Uterus (tissue), 4 donors: Measurements from ENCODE around the gene CSGALNACT2. TPM values are rescaled to one million over a fixed set of nuclear protein-coding genes. Genes with fewer than 3 reads are reported as not detected.

Experiments
- DNase-seq, 2 donors: peaks; one replicate each; pipeline ENCODE4 v3.0.0-alpha.2; 2019 to 2020
- H3K27ac ChIP-seq, 2 donors: fragments of 200-600 bp; sonication (generic); 1 replicate in 1 of 2; 2 replicates in 1 of 2; pipeline ENCODE4 v1.5.1; 2016 to 2018
- H3K27me3 ChIP-seq, 2 donors: fragments of 200-600 bp; sonication (generic); one replicate each; pipeline ENCODE4 v1.5.1; 2018 to 2019; ENCODE audit warnings: control low read depth in 1 of 2
- H3K36me3 ChIP-seq, 2 donors: fragments of 200-600 bp; sonication (generic); one replicate each; pipeline ENCODE4 v1.5.1; 2019; ENCODE audit warnings: control low read depth in 1 of 2
- H3K4me1 ChIP-seq, 2 donors: fragments of 200-600 bp; sonication (generic); one replicate each; pipeline ENCODE4 v1.5.1; 2018 to 2019; ENCODE audit warnings: control low read depth in 1 of 2
- H3K4me3 ChIP-seq, 2 donors: fragments of 200-600 bp; sonication (generic); 1 replicate in 1 of 2; 2 replicates in 1 of 2; pipeline ENCODE4 v1.5.1; 2018 to 2019; ENCODE audit warnings: mild to moderate bottlenecking in 1 of 2
- H3K9me3 ChIP-seq, 2 donors: fragments of 200-600 bp; sonication (generic); one replicate each; pipeline ENCODE4 v1.5.1; 2019; ENCODE audit warnings: control low read depth in 1 of 2
- POLR2A ChIP-seq, 2 donors: fragments of 450-650 bp; IDR thresholded peaks; one replicate each; pipeline ENCODE4 v1.6.1; 2016; ENCODE audit warnings: antibody characterized with exemption in 2 of 2, mild to moderate bottlenecking in 1 of 2, moderate library complexity in 1 of 2
- intact Hi-C: fragments of 100-400 bp; cut with DNase I; formaldehyde crosslinking; loops from one replicate; pipeline ENCODE4 v1.15.1; 2023; ENCODE audit warnings: low total_unique reads
- total RNA-seq, 4 donors: library from RNA; depleted of rRNA in 3 of 4; stranded (reverse); fragments of >200 nt in 3 of 4; gene quantifications; one replicate each; pipeline versions ENCODE4 v1.1.0 to v1.2.4, GENCODE V29; 2014 to 2023
- TF ChIP-seq, protein P1 (sequence below), 4 experiments: fragments of 200-600 bp in 2 of 4; fragments of 450-650 bp in 2 of 4; sonication (generic) in 2 of 4; IDR thresholded peaks; one replicate each; pipeline ENCODE4 v1.5.1; 2016 to 2019; ENCODE audit warnings: antibody characterized with exemption in 4 of 4, mild to moderate bottlenecking in 2 of 4, moderate library complexity in 1 of 4
- donor health status: DM: yes; HTN: yes; CAD: no.

Gene CSGALNACT2
- total RNA-seq, 4 donors from 2014 or later = 18.4 to 43.7 (median 25.1) TPM

DNA sequence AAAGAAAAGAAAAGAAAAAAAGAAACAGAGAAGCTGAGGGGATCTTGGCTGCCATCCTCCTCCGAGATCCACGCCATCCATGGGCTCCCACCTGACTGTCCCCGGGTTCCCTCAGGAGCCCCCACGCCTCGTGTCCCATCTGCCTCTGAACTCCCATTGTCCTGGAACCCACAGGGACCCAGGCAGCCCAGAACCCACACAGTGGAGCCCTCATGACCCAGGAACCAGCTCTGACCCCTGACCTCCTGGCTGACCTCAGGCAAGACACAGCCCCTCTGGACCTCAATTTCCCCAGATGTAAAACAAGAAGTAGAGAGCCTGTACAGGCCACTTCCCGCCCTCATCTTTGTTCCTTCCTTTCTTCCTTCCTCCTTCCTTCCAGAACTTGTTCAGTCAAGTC is 88.2 kb downstream of the CSGALNACT2 start:
- H3K9me3 ChIP-seq = no peaks in the 10 kb centered on the region
- no peak overlapping the region for H3K4me3 ChIP-seq
- peak; percentile 3 for DNase-seq
- H3K4me1 ChIP-seq = peaks cover 0 to 4% of the 10 kb centered on the region in 2 donors
- intact Hi-C loops = no loop called here
- TF ChIP-seq, protein P1, sequence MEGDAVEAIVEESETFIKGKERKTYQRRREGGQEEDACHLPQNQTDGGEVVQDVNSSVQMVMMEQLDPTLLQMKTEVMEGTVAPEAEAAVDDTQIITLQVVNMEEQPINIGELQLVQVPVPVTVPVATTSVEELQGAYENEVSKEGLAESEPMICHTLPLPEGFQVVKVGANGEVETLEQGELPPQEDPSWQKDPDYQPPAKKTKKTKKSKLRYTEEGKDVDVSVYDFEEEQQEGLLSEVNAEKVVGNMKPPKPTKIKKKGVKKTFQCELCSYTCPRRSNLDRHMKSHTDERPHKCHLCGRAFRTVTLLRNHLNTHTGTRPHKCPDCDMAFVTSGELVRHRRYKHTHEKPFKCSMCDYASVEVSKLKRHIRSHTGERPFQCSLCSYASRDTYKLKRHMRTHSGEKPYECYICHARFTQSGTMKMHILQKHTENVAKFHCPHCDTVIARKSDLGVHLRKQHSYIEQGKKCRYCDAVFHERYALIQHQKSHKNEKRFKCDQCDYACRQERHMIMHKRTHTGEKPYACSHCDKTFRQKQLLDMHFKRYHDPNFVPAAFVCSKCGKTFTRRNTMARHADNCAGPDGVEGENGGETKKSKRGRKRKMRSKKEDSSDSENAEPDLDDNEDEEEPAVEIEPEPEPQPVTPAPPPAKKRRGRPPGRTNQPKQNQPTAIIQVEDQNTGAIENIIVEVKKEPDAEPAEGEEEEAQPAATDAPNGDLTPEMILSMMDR (IDR thresholded peaks at IDR 0.05) = no peak
- TF ChIP-seq POLR2A (IDR thresholded peaks at IDR 0.05) = no peak
- no peaks in the 10 kb centered on the region for H3K36me3 ChIP-seq
- H3K27me3 ChIP-seq = peaks cover 0 to 4% of the 10 kb centered on the region in 2 donors
- H3K27ac ChIP-seq = no peak overlapping the region

DNA sequence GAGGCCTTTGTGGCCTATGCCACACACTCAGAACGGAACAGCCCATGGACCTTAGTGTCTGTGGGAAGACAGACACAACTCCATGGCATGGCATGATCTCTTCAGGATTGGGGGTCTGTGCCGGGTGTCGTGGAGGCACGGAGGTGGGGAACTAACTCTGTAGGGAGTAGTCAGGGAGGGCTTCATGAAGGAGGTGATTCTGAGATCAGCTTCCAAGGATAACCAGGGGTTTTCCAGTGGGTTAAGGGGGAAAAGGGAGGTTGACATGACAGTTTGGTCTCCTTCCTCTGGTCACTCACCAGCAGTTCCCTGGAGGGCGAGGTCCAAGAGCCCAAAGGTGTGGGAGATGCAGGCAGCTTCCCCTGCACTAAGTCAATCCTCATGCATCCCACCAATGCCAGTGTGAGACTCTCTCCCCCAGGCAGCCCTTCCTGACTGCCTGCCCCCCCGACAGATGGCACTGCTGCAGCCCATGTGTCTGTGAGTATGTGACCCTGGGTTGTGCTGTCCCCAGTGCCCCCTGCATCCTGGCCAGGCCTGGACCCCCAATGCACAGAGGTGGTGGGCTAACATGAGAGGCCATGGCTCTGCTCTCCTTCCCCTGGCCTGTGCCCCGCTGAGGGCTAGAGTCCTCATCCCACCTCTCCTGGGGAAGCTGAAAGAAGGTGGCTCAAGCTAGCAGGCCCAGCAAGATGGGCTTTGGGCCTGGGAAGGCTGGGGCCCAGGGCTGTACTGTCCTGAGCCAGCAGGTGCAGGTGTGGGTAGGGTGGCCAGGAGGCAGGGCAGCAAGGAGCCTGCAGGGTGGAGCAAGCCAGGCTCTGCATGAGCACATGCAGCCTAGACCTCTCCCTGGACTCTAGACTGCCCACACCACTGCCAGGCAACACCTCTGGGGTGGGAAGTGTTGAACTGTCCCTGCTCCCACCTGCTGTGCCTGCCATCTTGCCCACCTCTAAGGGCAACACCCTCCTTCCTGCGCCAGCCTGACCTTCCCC is 88.9 kb downstream of the CSGALNACT2 start:
- H3K4me3 ChIP-seq = no peak overlapping the region
- DNase-seq = peak in 1 of 2 donors; percentile 5
- H3K36me3 ChIP-seq = no peaks in the 10 kb centered on the region
- TF ChIP-seq, protein P1 (IDR thresholded peaks at IDR 0.05) = no peak
- TF ChIP-seq POLR2A (IDR thresholded peaks at IDR 0.05) = no peak
- no peaks in the 10 kb centered on the region for H3K9me3 ChIP-seq
- intact Hi-C loops = no loop called here
- no peak overlapping the region for H3K27ac ChIP-seq
- H3K4me1 ChIP-seq = peaks cover 0 to 4% of the 10 kb centered on the region in 2 donors
- H3K27me3 ChIP-seq = peaks cover 0 to 4% of the 10 kb centered on the region in 2 donors

DNA sequence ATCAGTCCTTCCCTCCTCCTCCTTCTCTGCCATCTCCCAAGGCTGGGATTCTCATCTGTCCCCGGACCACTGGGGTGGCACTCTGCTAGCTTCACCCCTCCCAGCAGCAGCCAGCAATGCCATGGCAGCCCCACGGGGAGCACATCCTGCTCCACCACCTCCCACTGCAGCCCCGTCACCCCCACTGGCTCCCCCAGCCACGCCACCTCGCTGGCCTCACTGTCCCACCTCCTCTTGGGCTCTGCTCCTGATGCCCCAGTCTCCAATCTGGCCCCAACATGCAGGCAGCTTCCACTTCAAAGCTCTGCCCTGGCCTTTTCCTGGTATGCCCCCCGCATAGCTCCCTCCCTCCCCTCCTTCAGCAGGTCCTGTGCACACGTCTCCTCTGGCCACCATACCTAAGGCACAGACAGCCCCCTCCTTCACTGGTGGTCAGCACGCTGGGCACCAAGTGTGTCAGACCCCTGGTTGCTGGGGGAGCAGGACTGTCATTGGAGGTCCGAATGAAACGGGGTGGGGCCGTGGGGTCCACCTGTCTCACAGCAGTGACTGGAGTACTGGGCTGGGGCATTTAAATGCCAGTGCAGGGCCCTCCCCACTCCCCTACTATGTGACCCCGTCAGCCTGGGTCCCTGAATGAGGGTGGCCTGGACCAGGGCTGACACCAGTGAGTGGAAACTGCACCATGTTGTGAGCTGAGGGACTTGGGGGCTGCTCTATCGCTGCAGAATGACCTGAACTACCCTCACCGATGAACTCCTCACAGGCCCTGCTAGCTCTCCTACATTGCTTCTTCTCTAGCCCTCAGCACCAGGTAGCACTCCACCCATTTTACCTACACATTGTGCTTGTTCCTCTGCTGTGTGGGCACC is 89.9 kb downstream of the CSGALNACT2 start:
- TF ChIP-seq, protein P1 (IDR thresholded peaks at IDR 0.05) = no peak
- no peak for TF ChIP-seq POLR2A (IDR thresholded peaks at IDR 0.05)
- intact Hi-C loops = no loop called here
- DNase-seq = peak; percentile 5 to 6
- Histone ChIP-seq H3K27me3 (peaks cover 0 to 4% of the 10 kb centered on the region in 2 donors), H3K4me3 (no peak overlapping the region), H3K4me1 (peaks cover 0 to 4% of the 10 kb centered on the region in 2 donors), H3K27ac (no peak overlapping the region), H3K9me3 (no peaks in the 10 kb centered on the region), H3K36me3 (no peaks in the 10 kb centered on the region)

- DNase-seq = no peak
- Histone ChIP-seq H3K4me3 (no peak overlapping the region), H3K36me3 (no peaks in the 10 kb centered on the region), H3K4me1 (peaks cover 0 to 4% of the 10 kb centered on the region in 2 donors), H3K9me3 (no peaks in the 10 kb centered on the region), H3K27me3 (peaks cover 0 to 4% of the 10 kb centered on the region in 2 donors), H3K27ac (no peak overlapping the region)
- TF ChIP-seq, protein P1 (IDR thresholded peaks at IDR 0.05) = no peak
- TF ChIP-seq POLR2A (IDR thresholded peaks at IDR 0.05) = no peak
- intact Hi-C loops = no loop called here
These were observed 90.5 kb downstream of the CSGALNACT2 start for GRCh38 chr10:43228783-43229207.
